ENCODE results near the gene RABGEF1. TPM values are rescaled to one million over a fixed set of nuclear protein-coding genes. Genes with fewer than 3 reads are reported as not detected.
"Not testable (repeated sequence)": the region's sequence is repeated elsewhere in the genome, so short reads cannot be mapped to it uniquely, and the experiment has no call there.

Gene RABGEF1
- total RNA-seq, 1 donor from 2014 or later: 26.8 TPM

DNA sequence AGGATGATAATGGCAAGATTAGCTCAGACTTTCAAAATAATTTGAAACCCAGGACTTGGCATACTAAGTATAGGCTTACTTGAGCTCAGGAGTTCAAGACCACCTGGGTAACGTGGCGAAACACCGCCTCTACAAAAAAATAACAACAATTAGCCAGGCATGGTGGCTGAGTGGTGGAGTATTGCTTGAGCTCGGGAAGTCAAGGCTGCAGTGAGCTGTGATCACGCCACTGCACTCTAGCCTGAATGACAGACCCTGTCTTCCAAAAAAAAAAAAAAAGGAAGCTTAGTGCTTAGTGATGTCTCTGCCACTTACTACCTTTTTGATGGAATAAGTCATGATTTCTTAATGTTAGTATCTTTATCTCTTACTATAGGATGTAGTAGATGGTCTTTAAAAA lies 25.5 kb downstream of the RABGEF1 start:
- TF ChIP-seq, protein P1, sequence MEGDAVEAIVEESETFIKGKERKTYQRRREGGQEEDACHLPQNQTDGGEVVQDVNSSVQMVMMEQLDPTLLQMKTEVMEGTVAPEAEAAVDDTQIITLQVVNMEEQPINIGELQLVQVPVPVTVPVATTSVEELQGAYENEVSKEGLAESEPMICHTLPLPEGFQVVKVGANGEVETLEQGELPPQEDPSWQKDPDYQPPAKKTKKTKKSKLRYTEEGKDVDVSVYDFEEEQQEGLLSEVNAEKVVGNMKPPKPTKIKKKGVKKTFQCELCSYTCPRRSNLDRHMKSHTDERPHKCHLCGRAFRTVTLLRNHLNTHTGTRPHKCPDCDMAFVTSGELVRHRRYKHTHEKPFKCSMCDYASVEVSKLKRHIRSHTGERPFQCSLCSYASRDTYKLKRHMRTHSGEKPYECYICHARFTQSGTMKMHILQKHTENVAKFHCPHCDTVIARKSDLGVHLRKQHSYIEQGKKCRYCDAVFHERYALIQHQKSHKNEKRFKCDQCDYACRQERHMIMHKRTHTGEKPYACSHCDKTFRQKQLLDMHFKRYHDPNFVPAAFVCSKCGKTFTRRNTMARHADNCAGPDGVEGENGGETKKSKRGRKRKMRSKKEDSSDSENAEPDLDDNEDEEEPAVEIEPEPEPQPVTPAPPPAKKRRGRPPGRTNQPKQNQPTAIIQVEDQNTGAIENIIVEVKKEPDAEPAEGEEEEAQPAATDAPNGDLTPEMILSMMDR (IDR thresholded peaks at IDR 0.05): no peak
- H3K9me3 Mint-ChIP-seq (ENCODE audit: low read depth): peaks cover 8% of the 10 kb centered on the region
- H3K4me1 Mint-ChIP-seq (ENCODE audit: low read depth): peaks cover 36% of the 10 kb centered on the region
- no peak overlapping the region for H3K27ac Mint-ChIP-seq (ENCODE audit: unreplicated experiment)
- H3K27me3 Mint-ChIP-seq (ENCODE audit: low read depth): no peaks in the 10 kb centered on the region
- H3K4me3 Mint-ChIP-seq (ENCODE audit: unreplicated experiment): no peak overlapping the region
- no peak for DNase-seq (ENCODE audit: low spot score)
- H3K36me3 Mint-ChIP-seq (ENCODE audit: low read depth): peaks cover 2% of the 10 kb centered on the region

DNA sequence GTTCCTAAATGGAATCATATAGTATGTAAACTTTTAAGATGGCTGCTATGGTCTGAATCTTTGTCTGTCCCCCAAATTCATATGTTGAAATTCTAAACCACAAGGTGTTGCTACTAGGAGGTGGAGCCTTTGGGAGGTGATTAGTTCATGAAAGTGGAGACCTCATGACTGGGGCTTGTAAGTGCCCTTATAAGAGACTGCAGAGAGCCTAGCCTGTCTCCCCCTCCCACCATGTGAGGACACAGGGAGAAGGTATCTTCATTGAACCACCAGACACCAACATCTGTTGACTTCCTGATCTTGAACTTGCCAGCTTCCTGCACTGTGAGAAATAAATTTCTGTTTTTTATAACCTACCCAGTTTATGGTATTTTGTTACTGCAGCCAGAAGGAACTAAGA lies 27.0 kb downstream of the RABGEF1 start:
- not testable (repeated sequence) for H3K27me3 Mint-ChIP-seq (ENCODE audit: low read depth); H3K27ac Mint-ChIP-seq (ENCODE audit: unreplicated experiment); DNase-seq (ENCODE audit: low spot score); H3K9me3 Mint-ChIP-seq (ENCODE audit: low read depth); H3K36me3 Mint-ChIP-seq (ENCODE audit: low read depth); H3K4me3 Mint-ChIP-seq (ENCODE audit: unreplicated experiment)
- peaks cover 39% of the 10 kb centered on the region for H3K4me1 Mint-ChIP-seq (ENCODE audit: low read depth)

DNA sequence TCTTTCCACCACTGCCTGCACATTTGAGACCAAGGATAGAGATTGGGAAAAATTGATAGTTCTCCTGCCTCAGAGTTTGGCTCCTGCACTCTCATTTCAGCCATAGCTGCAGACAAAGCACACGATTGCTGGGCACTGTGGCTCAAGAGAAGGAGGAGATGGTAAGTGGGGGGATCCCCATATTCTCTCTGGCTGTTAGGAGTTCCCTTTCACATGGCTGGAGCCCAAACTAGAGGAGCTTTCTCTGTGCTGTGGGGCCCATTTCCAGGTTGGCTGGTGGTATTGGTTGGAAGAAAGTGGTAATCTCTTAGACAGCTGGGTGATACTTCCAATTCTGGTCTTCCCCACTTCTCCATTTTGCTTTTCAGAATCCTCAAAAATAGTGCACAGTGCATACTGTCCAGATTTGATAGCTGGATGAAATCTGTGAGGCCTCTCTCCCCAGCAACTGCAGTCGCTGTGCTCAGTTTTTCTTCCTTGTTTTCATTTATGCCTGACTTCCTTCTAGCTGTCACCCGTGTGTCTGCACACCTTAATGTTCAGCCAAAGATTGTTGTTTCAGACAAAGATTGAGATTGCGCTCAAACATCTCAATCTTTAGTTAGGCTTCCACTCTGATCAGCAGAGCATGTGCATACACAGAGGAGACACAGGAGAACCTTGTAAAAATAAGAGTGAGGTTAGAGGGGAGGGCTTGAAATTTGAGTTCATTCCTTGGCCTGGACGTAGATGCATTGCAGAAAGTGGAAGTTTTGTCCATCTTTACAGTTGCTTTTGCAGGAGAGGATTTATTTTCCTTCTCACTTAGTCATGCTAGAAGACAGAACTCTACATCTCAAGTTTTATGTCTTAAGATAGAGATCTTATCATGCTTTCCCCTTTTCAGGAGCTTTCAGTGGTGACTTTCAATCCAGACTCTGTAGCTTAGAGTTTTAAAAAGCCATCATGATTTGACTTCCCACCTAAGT lies 28.6 kb downstream of the RABGEF1 start:
- Mint-ChIP-seq H3K4me3 (ENCODE audit: unreplicated experiment) (no peak overlapping the region), H3K9me3 (ENCODE audit: low read depth) (no peaks in the 10 kb centered on the region), H3K27ac (ENCODE audit: unreplicated experiment) (peak overlapping the region; percentile 42), H3K4me1 (ENCODE audit: low read depth) (peaks cover 44% of the 10 kb centered on the region), H3K36me3 (ENCODE audit: low read depth) (peaks cover 5% of the 10 kb centered on the region), H3K27me3 (ENCODE audit: low read depth) (no peaks in the 10 kb centered on the region)
- TF ChIP-seq, protein P1 (IDR thresholded peaks at IDR 0.05): no peak
- no peak for DNase-seq (ENCODE audit: low spot score)

GRCh38 chr7:66769833-66770512 lies 29.4 kb downstream of the RABGEF1 start:
- no peaks in the 10 kb centered on the region for H3K9me3 Mint-ChIP-seq (ENCODE audit: low read depth)
- peak overlapping the region; percentile 42 for H3K27ac Mint-ChIP-seq (ENCODE audit: unreplicated experiment)
- H3K4me1 Mint-ChIP-seq (ENCODE audit: low read depth): peaks cover 37% of the 10 kb centered on the region
- TF ChIP-seq, protein P1 (IDR thresholded peaks at IDR 0.05): no peak
- DNase-seq (ENCODE audit: low spot score): no peak
- peaks cover 11% of the 10 kb centered on the region for H3K36me3 Mint-ChIP-seq (ENCODE audit: low read depth)
- H3K27me3 Mint-ChIP-seq (ENCODE audit: low read depth): no peaks in the 10 kb centered on the region
- no peak overlapping the region for H3K4me3 Mint-ChIP-seq (ENCODE audit: unreplicated experiment)

- Mint-ChIP-seq H3K9me3 (ENCODE audit: low read depth) (no peaks in the 10 kb centered on the region), H3K4me1 (ENCODE audit: low read depth) (peaks cover 33% of the 10 kb centered on the region), H3K36me3 (ENCODE audit: low read depth) (peaks cover 23% of the 10 kb centered on the region), H3K4me3 (ENCODE audit: unreplicated experiment) (no peak overlapping the region), H3K27me3 (ENCODE audit: low read depth) (no peaks in the 10 kb centered on the region), H3K27ac (ENCODE audit: unreplicated experiment) (no peak overlapping the region)
- no peak for DNase-seq (ENCODE audit: low spot score)
- TF ChIP-seq, protein P1 (IDR thresholded peaks at IDR 0.05): no peak
Observed at GRCh38 chr7:66771795-66772194, 31.3 kb downstream of the RABGEF1 start.

DNA sequence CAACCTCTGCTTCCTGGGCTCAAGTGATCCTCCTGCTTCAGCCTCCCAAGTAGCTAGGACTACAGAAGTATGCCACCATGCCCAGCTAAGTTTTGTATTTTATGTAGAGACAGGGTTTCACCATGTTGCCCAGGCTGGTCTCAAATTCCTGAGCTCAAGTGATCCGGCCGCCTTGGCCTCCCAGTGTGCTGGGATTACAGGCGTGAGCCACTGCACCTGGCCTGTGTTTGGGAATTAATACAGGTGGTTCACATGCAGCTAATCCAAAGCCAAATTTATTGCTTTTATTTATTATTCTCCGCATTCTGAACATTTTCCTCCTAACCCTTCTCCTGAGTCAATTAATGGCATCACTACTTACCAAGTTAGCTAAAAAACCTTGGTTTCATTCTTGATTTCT lies 33.2 kb downstream of the RABGEF1 start:
- H3K9me3 Mint-ChIP-seq (ENCODE audit: low read depth); H3K27me3 Mint-ChIP-seq (ENCODE audit: low read depth); H3K4me3 Mint-ChIP-seq (ENCODE audit: unreplicated experiment); DNase-seq (ENCODE audit: low spot score); H3K27ac Mint-ChIP-seq (ENCODE audit: unreplicated experiment): not testable (repeated sequence)
- Mint-ChIP-seq H3K4me1 (ENCODE audit: low read depth) (peaks cover 44% of the 10 kb centered on the region), H3K36me3 (ENCODE audit: low read depth) (peaks cover 25% of the 10 kb centered on the region)

Measured in chondrocyte (in vitro differentiated cells).